C4-2B (cell line): Measurements from ENCODE around the gene VPS13D.

Experiments
- H3K27ac ChIP-seq: fragments of 450-650 bp; 2 replicates; pipeline ENCODE4 v1.5.1; 2017
- CTCF ChIP-seq: fragments of 450-650 bp; conservative IDR thresholded peaks from 2 replicates; pipeline ENCODE4 v1.5.1; 2017; ENCODE audit warnings: mild to moderate bottlenecking
- ZFX ChIP-seq: fragments of 450-650 bp; IDR thresholded peaks from 2 replicates; pipeline ENCODE4 v1.6.1; 2017

Gene VPS13D

GRCh38 chr1:12464045-12464461 lies 234.2 kb downstream of the VPS13D start:
- TF ChIP-seq ZFX (no peak), CTCF (no peak)
- peak overlapping the region; percentile 72; the same call in 1 of the 2 replicates for H3K27ac ChIP-seq

DNA sequence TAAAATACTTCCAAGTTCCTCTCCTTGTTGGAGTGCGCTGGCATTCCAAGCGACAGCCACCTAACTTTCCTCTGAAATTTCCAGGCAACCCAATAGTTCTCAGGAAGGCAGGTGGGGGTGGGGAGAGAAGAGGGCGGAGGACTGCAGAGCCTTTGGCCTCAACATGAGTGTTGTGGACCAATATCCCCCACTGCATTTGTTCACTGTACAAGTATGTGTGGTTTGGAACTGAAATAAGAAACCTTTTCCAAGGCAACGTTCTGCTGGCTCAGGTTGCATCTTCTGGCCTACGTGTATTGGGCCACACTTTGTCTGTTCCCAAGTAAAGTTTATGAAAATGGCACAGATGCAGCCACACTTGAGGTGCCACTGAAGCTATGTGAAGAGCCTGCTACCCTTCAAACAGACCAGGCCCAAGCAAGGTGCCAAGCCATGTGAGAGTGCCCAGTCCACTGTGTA lies 234.8 kb downstream of the VPS13D start:
- TF ChIP-seq CTCF (no peak), ZFX (peak; percentile 32; the same call in 1 of the 2 replicates)
- H3K27ac ChIP-seq = peak overlapping the region; percentile 72

DNA sequence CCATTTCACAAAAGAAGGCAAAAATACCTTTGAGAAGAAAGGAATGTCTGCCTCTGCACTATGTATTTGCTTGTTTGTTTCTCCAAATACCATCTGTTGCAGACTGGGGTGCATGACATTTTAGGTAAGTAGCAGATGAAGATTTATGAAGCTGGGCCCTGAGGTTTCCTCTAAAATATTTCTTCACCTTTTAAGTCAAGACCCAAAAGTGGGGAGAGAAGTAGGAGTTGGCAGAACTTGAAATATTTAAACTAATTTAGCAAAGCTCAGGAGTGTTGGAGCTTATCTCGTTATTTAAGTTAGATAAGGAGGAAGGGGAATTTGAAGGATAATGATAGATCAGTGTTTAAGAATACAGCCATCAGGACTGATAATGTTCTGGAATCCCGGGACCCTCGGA lies 235.3 kb downstream of the VPS13D start:
- peak overlapping the region; percentile 72 for H3K27ac ChIP-seq
- no peak for TF ChIP-seq CTCF
- no peak for TF ChIP-seq ZFX

- H3K27ac ChIP-seq = no peak overlapping the region
These were observed 237.0 kb downstream of the VPS13D start for GRCh38 chr1:12466816-12467215.

DNA sequence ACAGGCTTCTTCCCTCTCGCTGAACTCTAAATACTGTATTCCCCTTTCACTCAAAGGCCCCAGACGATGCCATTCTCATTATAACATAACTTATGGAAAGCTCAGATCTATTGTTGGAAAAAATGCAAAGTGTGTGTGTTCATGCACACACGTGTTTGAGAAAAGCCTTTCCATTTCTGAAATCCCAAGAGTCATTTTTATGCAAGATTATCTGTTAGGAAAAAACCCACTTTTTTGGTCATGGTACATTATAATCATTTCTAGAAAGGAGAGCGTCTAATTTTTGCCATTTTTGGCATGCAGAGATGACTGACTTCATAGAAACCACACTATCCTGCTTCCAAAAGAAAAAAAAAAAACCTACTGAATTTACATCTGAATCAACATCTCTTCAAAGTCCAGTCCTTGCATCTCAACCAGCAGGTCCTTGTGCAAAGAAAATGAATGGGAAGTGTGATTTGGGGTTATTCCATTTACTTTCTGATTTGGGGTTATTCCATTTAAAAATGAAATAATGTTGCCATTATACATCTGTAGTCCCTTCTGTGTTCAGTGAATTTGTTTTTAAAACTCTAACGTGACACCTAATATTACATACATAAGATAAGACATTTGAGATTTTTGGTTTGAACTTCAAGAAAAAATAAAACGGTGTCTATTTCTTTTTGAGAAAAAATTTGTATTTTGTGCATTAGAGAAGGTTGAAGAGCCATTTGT lies 237.9 kb downstream of the VPS13D start:
- H3K27ac ChIP-seq = no peak overlapping the region

More at GRCh38 chr1:12466816-12467215, 237.0 kb downstream of the VPS13D start:
- no peak for TF ChIP-seq ZFX
- TF ChIP-seq CTCF = no peak

DNA sequence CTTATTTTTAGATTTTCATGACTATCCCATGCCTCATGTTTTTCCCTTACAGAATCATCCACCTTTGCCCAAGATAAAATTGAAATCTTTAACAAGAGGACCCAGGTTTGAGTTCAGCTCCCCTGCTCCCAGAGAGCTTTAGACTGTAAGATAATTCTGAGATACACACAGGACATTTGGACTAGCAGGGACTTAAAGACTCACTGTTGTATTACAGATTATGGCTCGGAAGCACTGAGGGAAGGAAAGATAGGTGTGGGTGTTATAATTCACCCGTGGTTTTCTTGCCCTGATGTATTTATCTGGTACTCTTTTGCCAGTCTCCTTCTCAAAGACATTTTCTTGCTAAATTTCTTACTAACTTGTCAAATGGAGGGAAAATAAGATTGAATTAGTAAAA lies 238.5 kb downstream of the VPS13D start:
- H3K27ac ChIP-seq = no peak overlapping the region
- no peak for TF ChIP-seq CTCF
- TF ChIP-seq ZFX = no peak

More for the DNA sequence above, 237.9 kb downstream of the VPS13D start:
- TF ChIP-seq CTCF (no peak), ZFX (no peak)

DNA sequence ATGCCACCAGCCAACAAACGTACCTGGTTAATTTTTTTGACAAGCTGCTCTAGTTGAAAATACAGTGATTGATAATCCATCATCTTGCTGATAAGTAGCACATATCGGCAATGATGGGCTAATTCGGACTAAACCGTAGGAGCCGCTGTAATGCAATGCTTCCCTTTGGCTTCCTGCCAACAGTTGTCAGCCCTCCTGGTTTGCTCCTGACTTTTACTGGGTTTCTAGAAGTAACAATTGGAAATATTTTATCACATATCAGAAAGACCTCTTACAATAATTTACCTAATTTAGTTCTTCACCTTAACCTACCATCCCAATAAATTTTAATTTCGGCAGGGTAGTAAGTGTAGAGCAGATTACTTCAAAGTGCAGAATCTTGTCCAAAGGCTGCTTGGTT lies 239.7 kb downstream of the VPS13D start:
- peak overlapping the region; percentile 8; the same call in 1 of the 2 replicates for H3K27ac ChIP-seq
- no peak for TF ChIP-seq ZFX
- TF ChIP-seq CTCF = no peak
